ENCODE results near the gene MBP. TPM values are rescaled to one million over a fixed set of nuclear protein-coding genes. Genes with fewer than 3 reads are reported as not detected.
A peak's percentile ranks its signal among the peaks of the same experiment; 100 is the strongest.

The MBP gene
- total and polyA plus RNA-seq, 2 of the 4 experiments (the other 2 are of a cell fraction) = 0.72 to 0.90 TPM

DNA sequence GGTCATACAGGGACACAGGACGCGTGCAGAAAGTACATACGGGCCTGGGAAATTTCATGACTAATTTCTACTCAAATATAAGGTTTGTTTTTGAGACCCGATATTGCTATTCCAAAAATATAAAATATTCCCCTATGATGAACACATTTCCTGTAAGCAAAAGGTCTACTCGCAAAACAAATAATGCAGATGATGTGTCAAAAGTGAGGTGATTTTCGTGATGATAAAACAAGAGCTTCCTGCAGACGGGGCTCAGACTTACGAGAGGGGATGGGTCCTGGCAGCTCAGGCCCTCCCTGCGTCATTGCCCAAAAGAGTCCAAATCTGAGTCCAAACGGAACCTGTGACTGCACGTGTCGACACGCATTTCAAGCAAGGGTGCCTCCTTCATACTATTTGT is 62.7 kb downstream of the MBP start:
- ATAC-seq (ENCODE audit: low read depth) (no peak), DNase-seq (no peak)
- Histone ChIP-seq H3K4me1 (ENCODE audit: control insufficient read depth, insufficient read depth, low read length) (peaks cover 52% of the 10 kb centered on the region), H2BK20ac (ENCODE audit: low read depth, low read length) (peak overlapping the region; percentile 80), H3K9ac (ENCODE audit: low read depth, low read length) (no peak overlapping the region), H3K9me1 (ENCODE audit: insufficient read depth, low read length) (peaks cover 32% of the 10 kb centered on the region), H2BK15ac (ENCODE audit: low read depth, low read length) (peak overlapping the region; percentile 91; the same call in 2 of the 3 replicates), H3K79me1 (ENCODE audit: low read depth in 1 of 2, low read length in 2 of 2) (peaks cover 0 to 35% of the 10 kb centered on the region in 2 experiments; a peak in 3 of 4 replicates), H4K8ac (ENCODE audit: low read depth in 2 of 2, low read length in 2 of 2) (peak overlapping the region; percentile 2 to 79), H3K27me3 (ENCODE audit: control insufficient read depth, insufficient read depth, low read length) (no peaks in the 10 kb centered on the region), H4K91ac (ENCODE audit: insufficient read depth, low read depth, low read length) (peak overlapping the region; percentile 87), H2AFZ (replicated peaks; ENCODE audit: low read length, poor library complexity) (no peak overlapping the region), H2AK9ac (replicated peaks; ENCODE audit: low read depth, low read length, poor library complexity) (peak overlapping the region; percentile 68), H3K9me3 (ENCODE audit: control insufficient read depth, insufficient read depth, low read length) (no peaks in the 10 kb centered on the region), H2BK5ac (ENCODE audit: low read depth, low read length, poor library complexity, severe bottlenecking) (peak overlapping the region; percentile 85), H3K36me3 (ENCODE audit: control insufficient read depth, insufficient read depth, low read length) (no peaks in the 10 kb centered on the region), H4K5ac (ENCODE audit: low read depth, low read length) (peak overlapping the region; percentile 28), H2BK120ac (ENCODE audit: low read depth, low read length) (peak overlapping the region; percentile 85), H3K27ac (ENCODE audit: insufficient read depth, low read length) (peak overlapping the region; percentile 70; the same call in 1 of the 2 replicates), H3K56ac (ENCODE audit: extremely low read depth, insufficient read depth, low read length) (no peak overlapping the region), H3K18ac (ENCODE audit: low read depth, low read length) (peak overlapping the region; percentile 65), H3K14ac (replicated peaks; ENCODE audit: low read depth, low read length) (peak overlapping the region; percentile 58; the same call in 1 of the 2 replicates), H3K23ac (ENCODE audit: low read depth, low read length) (no peak overlapping the region), H3K4me3 (ENCODE audit: insufficient read depth, low read depth, low read length) (no peak overlapping the region), H3K4me2 (ENCODE audit: low read depth, low read length) (no peak overlapping the region), H3K4ac (ENCODE audit: low read depth, low read length) (peak overlapping the region; percentile 82), H4K20me1 (ENCODE audit: insufficient read depth, low read length) (no peaks in the 10 kb centered on the region), H2AK5ac (ENCODE audit: low read depth, low read length) (peak overlapping the region; percentile 95)
- intact Hi-C loops (cut with micrococcal nuclease) = loop anchor here (2.0 kb wide), 1 partner anchor 33 kb away; no protein-coding TSS in a partner anchor
- WGBS, 2 experiments (ENCODE audit: extremely low coverage in 2 of 2, insufficient read length in 1 of 2) = 100% methylated on average over 2 of the region's 13 CpGs; no CpG with 5 or more reads in 1 of the 2 experiments
- TF ChIP-seq CTCF (conservative IDR thresholded peaks at IDR 0.05; ENCODE audit: low read depth, low read length) (no peak), CHD1 (IDR thresholded peaks at IDR 0.05; ENCODE audit: low read depth, low read length) (no peak), ELK1 (IDR thresholded peaks at IDR 0.05; ENCODE audit: borderline replicate concordance, low read depth, low read length) (no peak), MAZ (IDR thresholded peaks at IDR 0.05; ENCODE audit: borderline replicate concordance, low read depth, low read length) (no peak), RFX5 (IDR thresholded peaks at IDR 0.05; ENCODE audit: low read depth, low read length) (no peak), FOS (IDR thresholded peaks at IDR 0.05; ENCODE audit: low read depth, low read length) (no peak), USF2 (IDR thresholded peaks at IDR 0.05; ENCODE audit: low read depth, low read length) (no peak), BHLHE40 (IDR thresholded peaks at IDR 0.05; ENCODE audit: low read depth, low read length) (no peak), NFE2L2 (IDR thresholded peaks at IDR 0.05; ENCODE audit: low read depth, low read length) (no peak), RCOR1 (IDR thresholded peaks at IDR 0.05; ENCODE audit: insufficient replicate concordance, low read length) (no peak), SMC3 (IDR thresholded peaks at IDR 0.05; ENCODE audit: low read depth, low read length) (no peak), MAFK (IDR thresholded peaks at IDR 0.05; ENCODE audit: low read depth, low read length) (no peak), POLR2A (IDR thresholded peaks at IDR 0.05; ENCODE audit: low read depth, low read length) (no peak), RAD21 (IDR thresholded peaks at IDR 0.05; ENCODE audit: low read length) (no peak)
- BruUV-seq (replicated peaks) = no TSS peak
- dilution Hi-C loops (cut with HindIII; ENCODE audit: low sequenced_read_pairs, unreplicated experiment) = no loop called here
- ChIA-PET POLR2A (ENCODE audit: unreplicated experiment) (no interaction called here), CTCF (interaction anchor here (0.6 to 3.5 kb wide), 2 partner anchors 141 to 394 kb away, joined by 3 to 19 read pairs; no protein-coding TSS in a partner anchor)
- in situ Hi-C loops (cut with MboI; ENCODE audit: low sequenced_read_pairs) = loop anchor here (5.0 kb wide), 1 partner anchor 137 kb away; no protein-coding TSS in a partner anchor

All from IMR-90 (cell line).